Nephron (organoid): Measurements from ENCODE around the gene ING1.

Experiments used
- H3K27ac Mint-ChIP-seq, 3 experiments: 2 replicates each; pipeline ENCODE4 v1.8.0; 2020; ENCODE audit warnings: mixed read lengths in 3 of 3, mild to moderate bottlenecking in 2 of 3, moderate library complexity in 1 of 3
- H3K27me3 Mint-ChIP-seq: 2 replicates; pipeline ENCODE4 v1.8.0; 2021; ENCODE audit warnings: low read depth, mild to moderate bottlenecking, moderate library complexity, mixed read lengths
- H3K36me3 Mint-ChIP-seq: 2 replicates; pipeline ENCODE4 v1.8.0; 2020; ENCODE audit warnings: low read depth, mixed read lengths
- H3K4me1 Mint-ChIP-seq: 2 replicates; pipeline ENCODE4 v1.8.0; 2020; ENCODE audit warnings: mixed read lengths
- H3K4me3 Mint-ChIP-seq, 3 experiments: 2 replicates each; pipeline ENCODE4 v1.8.0; 2020; ENCODE audit warnings: mild to moderate bottlenecking in 3 of 3, mixed read lengths in 3 of 3, moderate library complexity in 2 of 3
- H3K9me3 Mint-ChIP-seq: 2 replicates; pipeline ENCODE4 v1.8.0; 2020; ENCODE audit warnings: mixed read lengths
- TF ChIP-seq, protein P1 (sequence below), 3 experiments: fragments of 200-600 bp; sonication (generic); IDR thresholded peaks; one replicate each; pipeline ENCODE4 v1.5.0; 2021; ENCODE audit warnings: antibody characterized with exemption in 3 of 3; ENCODE audit not compliant: unreplicated experiment in 3 of 3

The ING1 gene

DNA sequence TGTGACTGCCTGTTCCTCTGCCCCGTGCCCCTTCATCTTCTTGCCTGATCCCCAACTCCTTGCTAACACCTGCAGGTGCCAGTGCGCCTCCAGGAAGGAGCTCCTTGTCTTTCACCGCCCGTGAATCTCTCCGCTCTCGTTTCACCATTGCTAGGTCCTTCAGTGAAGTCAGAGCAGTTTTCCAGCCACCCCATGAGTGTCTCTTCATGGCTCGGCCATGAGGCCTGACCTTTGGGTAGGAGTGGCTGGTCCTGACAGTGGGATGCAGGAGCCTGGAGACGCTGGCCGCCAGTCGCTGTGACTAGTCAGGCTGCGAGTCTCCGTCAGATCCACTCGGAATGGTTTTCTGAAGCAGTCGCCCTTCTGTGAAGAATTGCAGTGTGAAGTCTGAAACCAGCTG, 43.8 kb downstream of the ING1 start:
- TF ChIP-seq, protein P1, sequence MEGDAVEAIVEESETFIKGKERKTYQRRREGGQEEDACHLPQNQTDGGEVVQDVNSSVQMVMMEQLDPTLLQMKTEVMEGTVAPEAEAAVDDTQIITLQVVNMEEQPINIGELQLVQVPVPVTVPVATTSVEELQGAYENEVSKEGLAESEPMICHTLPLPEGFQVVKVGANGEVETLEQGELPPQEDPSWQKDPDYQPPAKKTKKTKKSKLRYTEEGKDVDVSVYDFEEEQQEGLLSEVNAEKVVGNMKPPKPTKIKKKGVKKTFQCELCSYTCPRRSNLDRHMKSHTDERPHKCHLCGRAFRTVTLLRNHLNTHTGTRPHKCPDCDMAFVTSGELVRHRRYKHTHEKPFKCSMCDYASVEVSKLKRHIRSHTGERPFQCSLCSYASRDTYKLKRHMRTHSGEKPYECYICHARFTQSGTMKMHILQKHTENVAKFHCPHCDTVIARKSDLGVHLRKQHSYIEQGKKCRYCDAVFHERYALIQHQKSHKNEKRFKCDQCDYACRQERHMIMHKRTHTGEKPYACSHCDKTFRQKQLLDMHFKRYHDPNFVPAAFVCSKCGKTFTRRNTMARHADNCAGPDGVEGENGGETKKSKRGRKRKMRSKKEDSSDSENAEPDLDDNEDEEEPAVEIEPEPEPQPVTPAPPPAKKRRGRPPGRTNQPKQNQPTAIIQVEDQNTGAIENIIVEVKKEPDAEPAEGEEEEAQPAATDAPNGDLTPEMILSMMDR (IDR thresholded peaks at IDR 0.05; ENCODE audit: unreplicated experiment in 3 of 3) = no peak
- no peaks in the 10 kb centered on the region for H3K4me1 Mint-ChIP-seq
- H3K27ac Mint-ChIP-seq = peak overlapping the region in 1 of 3 experiments; percentile 45
- peaks cover 10% of the 10 kb centered on the region for H3K36me3 Mint-ChIP-seq
- peaks cover 11% of the 10 kb centered on the region for H3K9me3 Mint-ChIP-seq
- no peak overlapping the region for H3K4me3 Mint-ChIP-seq
- no peaks in the 10 kb centered on the region for H3K27me3 Mint-ChIP-seq

DNA sequence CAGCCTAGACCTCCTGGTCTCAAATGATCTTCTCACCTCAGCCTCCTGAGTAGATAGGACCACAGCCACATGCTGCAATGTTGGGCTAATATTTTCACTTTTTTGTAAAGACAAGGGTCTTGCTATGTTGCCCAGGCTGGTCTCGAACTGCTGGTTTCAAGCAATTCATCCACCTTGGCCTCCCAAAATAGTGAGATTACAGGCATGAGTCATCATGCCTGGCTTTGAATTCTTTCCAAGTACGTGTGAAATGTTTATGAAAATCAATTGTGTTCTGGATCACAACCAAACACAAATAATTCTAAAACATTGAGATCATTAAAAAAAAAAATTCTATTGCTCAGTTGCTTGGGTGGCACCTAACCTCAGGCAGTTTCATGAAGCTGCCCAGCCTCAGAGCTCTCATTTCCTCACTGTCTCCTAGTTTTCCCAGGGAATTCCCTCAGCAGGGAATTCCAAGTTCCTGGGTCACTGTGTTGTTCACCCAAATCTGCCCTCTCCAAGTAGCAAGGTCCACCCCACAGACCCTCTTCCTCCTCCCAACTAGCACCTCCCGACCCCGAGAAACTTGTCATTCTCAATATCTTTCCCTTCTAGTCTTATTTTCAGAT, 44.8 kb downstream of the ING1 start:
- TF ChIP-seq, protein P1 (IDR thresholded peaks at IDR 0.05; ENCODE audit: unreplicated experiment in 3 of 3) = no peak
- Mint-ChIP-seq H3K27me3 (no peaks in the 10 kb centered on the region), H3K36me3 (peaks cover 5% of the 10 kb centered on the region), H3K27ac (no peak overlapping the region), H3K4me3 (no peak overlapping the region), H3K4me1 (no peaks in the 10 kb centered on the region), H3K9me3 (peaks cover 8% of the 10 kb centered on the region)

DNA sequence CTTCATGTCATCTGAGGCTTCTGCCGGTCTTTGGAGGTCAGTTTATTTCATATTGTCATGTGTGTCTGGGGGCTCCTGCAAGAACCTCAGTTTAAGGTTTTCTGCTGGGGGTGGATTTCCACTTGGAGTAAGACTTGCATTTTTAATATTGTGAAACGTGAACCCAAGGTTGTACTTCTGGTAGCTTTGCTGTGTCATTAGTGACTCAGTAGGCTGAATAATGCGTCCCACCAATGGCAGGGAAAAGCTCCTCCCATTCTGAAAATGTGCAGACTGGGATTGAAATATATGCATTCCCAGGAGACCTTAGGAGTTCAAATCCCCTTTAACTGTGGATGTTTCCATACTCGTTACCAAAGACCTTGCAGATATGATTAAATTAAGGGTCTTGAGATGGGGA, 46.2 kb downstream of the ING1 start:
- H3K4me1 Mint-ChIP-seq = no peaks in the 10 kb centered on the region
- H3K9me3 Mint-ChIP-seq = peaks cover 4% of the 10 kb centered on the region
- no peak overlapping the region for H3K4me3 Mint-ChIP-seq
- H3K27me3 Mint-ChIP-seq = no peaks in the 10 kb centered on the region
- no peak overlapping the region for H3K27ac Mint-ChIP-seq
- H3K36me3 Mint-ChIP-seq = no peaks in the 10 kb centered on the region
- TF ChIP-seq, protein P1 (IDR thresholded peaks at IDR 0.05; ENCODE audit: unreplicated experiment in 3 of 3) = no peak

DNA sequence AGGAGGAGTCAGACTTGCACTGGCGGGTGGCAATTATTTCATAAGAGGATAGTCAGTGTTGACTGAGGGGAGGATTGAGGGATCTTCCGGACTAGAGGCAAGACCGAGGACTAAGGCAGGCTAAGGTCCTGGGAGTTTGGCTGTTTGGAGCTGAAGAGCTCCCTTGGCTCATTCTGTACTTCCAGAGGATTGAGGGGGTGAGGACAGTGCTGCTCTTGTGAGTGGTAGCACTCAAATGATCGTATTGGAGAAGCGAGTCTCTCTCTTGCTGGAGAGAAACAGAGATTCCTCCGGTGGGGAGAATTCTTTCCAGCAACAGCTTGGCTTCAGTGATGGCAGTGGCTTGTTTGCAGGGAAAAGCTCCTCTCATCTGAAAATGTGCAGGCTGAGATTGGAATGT, 47.1 kb downstream of the ING1 start:
- Mint-ChIP-seq H3K36me3 (no peaks in the 10 kb centered on the region), H3K27ac (no peak overlapping the region), H3K9me3 (peaks cover 4% of the 10 kb centered on the region), H3K4me1 (no peaks in the 10 kb centered on the region), H3K4me3 (no peak overlapping the region), H3K27me3 (no peaks in the 10 kb centered on the region)
- TF ChIP-seq, protein P1 (IDR thresholded peaks at IDR 0.05; ENCODE audit: unreplicated experiment in 3 of 3) = no peak

DNA sequence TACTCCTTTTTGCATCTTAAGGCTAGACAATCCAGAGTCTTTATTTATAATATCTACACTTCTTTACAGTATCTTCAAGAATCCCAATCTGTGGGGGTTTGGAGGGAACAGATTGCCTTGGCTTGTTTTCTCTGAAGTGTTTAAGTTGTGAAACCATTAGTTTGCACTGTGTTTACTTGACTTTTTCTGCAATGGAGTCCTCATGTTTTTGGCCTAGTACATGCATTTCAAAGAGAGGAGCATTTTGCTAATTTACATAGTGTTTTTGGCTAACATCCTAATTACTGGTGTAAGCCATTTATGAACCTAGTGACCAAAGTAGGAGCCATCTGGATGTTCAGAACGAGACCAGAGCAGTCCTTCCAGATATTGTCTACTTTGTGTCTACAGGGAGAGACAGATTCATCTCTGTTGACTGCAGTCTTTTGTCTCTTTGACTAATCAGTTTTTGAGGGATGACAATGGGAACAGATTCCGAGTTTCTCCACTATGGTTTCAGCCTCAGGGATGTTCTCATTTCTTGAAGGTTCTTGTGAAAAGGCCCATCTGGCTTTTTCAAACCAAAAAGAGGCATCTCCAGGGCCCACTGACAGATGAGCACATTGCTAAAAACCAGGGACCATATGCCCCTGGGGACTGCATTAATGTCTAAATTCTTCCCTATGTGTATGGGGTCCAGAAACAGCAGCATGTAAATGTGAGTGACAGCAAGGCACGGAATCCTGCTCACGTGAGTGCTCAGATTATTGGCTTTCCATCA, 53.4 kb downstream of the ING1 start:
- no peak overlapping the region for H3K4me3 Mint-ChIP-seq

More for the DNA sequence above, 53.4 kb downstream of the ING1 start:
- H3K27ac Mint-ChIP-seq = no peak overlapping the region
- H3K4me1 Mint-ChIP-seq = no peaks in the 10 kb centered on the region
- H3K27me3 Mint-ChIP-seq = no peaks in the 10 kb centered on the region
- no peaks in the 10 kb centered on the region for H3K36me3 Mint-ChIP-seq
- TF ChIP-seq, protein P1 (IDR thresholded peaks at IDR 0.05; ENCODE audit: unreplicated experiment in 3 of 3) = no peak
- no peaks in the 10 kb centered on the region for H3K9me3 Mint-ChIP-seq
